HepG2 (cell line): ENCODE data around the gene UTS2R. TPM values are rescaled to one million over a fixed set of nuclear protein-coding genes. Genes with fewer than 3 reads are reported as not detected.

Source experiments
- ATF7 ChIP-seq, 2 experiments: fragments of 450-650 bp in 1 of 2; sonication (generic) in 1 of 2; formaldehyde crosslinking in 1 of 2; IDR thresholded peaks; 2 replicates each; pipeline versions ENCODE4 v1.4.0 to v1.6.1; 2016 to 2020; ENCODE audit warnings: antibody characterized with exemption in 1 of 2, mild to moderate bottlenecking in 1 of 2, missing genetic modification reagents in 1 of 2
- BORCS8-MEF2B ChIP-seq: sonication (generic); formaldehyde crosslinking; IDR thresholded peaks from 2 replicates; pipeline ENCODE4 v1.8.0; 2022; ENCODE audit warnings: mild to moderate bottlenecking, missing genetic modification reagents
- FOSL1 ChIP-seq: sonication (generic); formaldehyde crosslinking; IDR thresholded peaks from 2 replicates; pipeline ENCODE4 v1.9.0; 2021; ENCODE audit warnings: missing genetic modification reagents, borderline replicate concordance
- GABPB1 ChIP-seq: IDR thresholded peaks from 2 replicates; pipeline ENCODE4 v1.6.1; 2016; ENCODE audit warnings: mild to moderate bottlenecking, missing genetic modification reagents, moderate library complexity, missing compliant biosample characterization
- HDAC6 ChIP-seq: fragments of 200-600 bp; sonication (generic); IDR thresholded peaks from 2 replicates; pipeline ENCODE4 v1.7.0; 2017; ENCODE audit warnings: mild to moderate bottlenecking, antibody characterized with exemption, low read length, low read depth
- KDM5A ChIP-seq: fragments of 200-600 bp; sonication (generic); IDR thresholded peaks from 2 replicates; pipeline ENCODE4 v1.7.0; 2018; ENCODE audit warnings: antibody characterized with exemption, mild to moderate bottlenecking, low read length, borderline replicate concordance
- MAFF ChIP-seq: IDR thresholded peaks from 2 replicates; pipeline ENCODE4 v1.6.1; 2011; ENCODE audit warnings: low read depth, low read length, improper control_type of control experiment
- NFATC3 ChIP-seq: sonication (generic); formaldehyde crosslinking; IDR thresholded peaks from 2 replicates; pipeline ENCODE4 v1.5.1; 2020; ENCODE audit warnings: mild to moderate bottlenecking, missing genetic modification reagents
- NFIC ChIP-seq: IDR thresholded peaks from 2 replicates; pipeline ENCODE4 v1.6.1; 2012; ENCODE audit warnings: mild to moderate bottlenecking, low read length, inconsistent platforms
- ZFP90 ChIP-seq: sonication (generic); formaldehyde crosslinking; IDR thresholded peaks from 2 replicates; pipeline ENCODE4 v1.8.0; 2022; ENCODE audit warnings: missing genetic modification reagents, mild to moderate bottlenecking, inconsistent platforms, borderline replicate concordance
- ZNF3 ChIP-seq: IDR thresholded peaks from 2 replicates; pipeline ENCODE4 v1.7.0; 2017; ENCODE audit warnings: inconsistent platforms
- ZNF333 ChIP-seq: sonication (generic); formaldehyde crosslinking; IDR thresholded peaks from 2 replicates; pipeline ENCODE4 v1.4.0; 2020; ENCODE audit warnings: mild to moderate bottlenecking, missing genetic modification reagents, borderline replicate concordance
- ZNF343 ChIP-seq: sonication (generic); formaldehyde crosslinking; IDR thresholded peaks from 2 replicates; pipeline ENCODE4 v1.4.0; 2020; ENCODE audit warnings: mild to moderate bottlenecking, missing genetic modification reagents
- ZNF546 ChIP-seq: sonication (generic); formaldehyde crosslinking; conservative IDR thresholded peaks from 2 replicates; pipeline ENCODE4 v1.8.1; 2023; ENCODE audit warnings: mild to moderate bottlenecking, missing genetic modification reagents
- ZNF747 ChIP-seq: sonication (generic); formaldehyde crosslinking; IDR thresholded peaks from 2 replicates; pipeline ENCODE4 v1.8.1; 2023; ENCODE audit warnings: missing genetic modification reagents, mild to moderate bottlenecking, borderline replicate concordance
- ZNF766 ChIP-seq: sonication (generic); formaldehyde crosslinking; IDR thresholded peaks from 2 replicates; pipeline ENCODE4 v1.5.0; 2020; ENCODE audit warnings: missing genetic modification reagents, borderline replicate concordance
- ZNF772 ChIP-seq: sonication (generic); formaldehyde crosslinking; IDR thresholded peaks from 2 replicates; pipeline ENCODE4 v1.5.0; 2020; ENCODE audit warnings: mild to moderate bottlenecking, missing genetic modification reagents
- ZNF883 ChIP-seq: sonication (generic); formaldehyde crosslinking; IDR thresholded peaks from 2 replicates; pipeline ENCODE4 v1.5.1; 2020; ENCODE audit warnings: mild to moderate bottlenecking, missing genetic modification reagents; ENCODE audit errors: not compliant biosample characterization
- polyA plus RNA-seq, 8 experiments: library from polyadenylated mRNA; depleted of rRNA in 3 of 8; stranded (reverse) in 7 of 8; unstranded in 1 of 8; fragments of >200 nt; fragmentation: Illumina TruSeq in 4 of 8; extraction: Trizol in 4 of 8; gene quantifications; 2 replicates each; pipeline versions ENCODE4 v1.2.1 to v1.2.3, GENCODE V29; 2011 to 2016; ENCODE audit warnings: low read depth in 4 of 8, missing spikeins in 1 of 8, mixed read lengths in 1 of 8; ENCODE audit not compliant: insufficient read depth in 1 of 8
- total RNA-seq, 5 experiments: library from RNA; depleted of rRNA; stranded (reverse); fragments of >200 nt; fragmentation: Illumina TruSeq; extraction: Trizol; gene quantifications; 2 replicates each; pipeline ENCODE4 v1.2.3, GENCODE V29; 2016; ENCODE audit warnings: low read depth in 1 of 5
- TF ChIP-seq, protein P1 (sequence below): sonication (generic); formaldehyde crosslinking; IDR thresholded peaks from 2 replicates; pipeline ENCODE4 v1.5.0; 2020; ENCODE audit warnings: missing genetic modification reagents, mild to moderate bottlenecking, borderline replicate concordance
- TF ChIP-seq, protein P2 (sequence below): sonication (generic); formaldehyde crosslinking; IDR thresholded peaks from 2 replicates; pipeline ENCODE4 v1.4.0; 2020; ENCODE audit warnings: missing genetic modification reagents
- TF ChIP-seq, protein P3 (sequence below): sonication (generic); formaldehyde crosslinking; conservative IDR thresholded peaks from 2 replicates; pipeline ENCODE4 v1.4.0; 2020; ENCODE audit warnings: missing genetic modification reagents
- TF ChIP-seq, protein P4 (sequence below): sonication (generic); formaldehyde crosslinking; IDR thresholded peaks from 2 replicates; pipeline ENCODE4 v1.4.0; 2020; ENCODE audit warnings: mild to moderate bottlenecking, missing genetic modification reagents
- TF ChIP-seq, protein P5 (sequence below): sonication (generic); formaldehyde crosslinking; IDR thresholded peaks from 2 replicates; pipeline ENCODE4 v1.5.0; 2020; ENCODE audit warnings: missing genetic modification reagents

Gene UTS2R
- total and polyA plus RNA-seq, 2 of the 13 experiments (the other 11 are each of a cell fraction or from before 2014, with no cell fraction given), result 0.13 to 0.15 TPM

DNA sequence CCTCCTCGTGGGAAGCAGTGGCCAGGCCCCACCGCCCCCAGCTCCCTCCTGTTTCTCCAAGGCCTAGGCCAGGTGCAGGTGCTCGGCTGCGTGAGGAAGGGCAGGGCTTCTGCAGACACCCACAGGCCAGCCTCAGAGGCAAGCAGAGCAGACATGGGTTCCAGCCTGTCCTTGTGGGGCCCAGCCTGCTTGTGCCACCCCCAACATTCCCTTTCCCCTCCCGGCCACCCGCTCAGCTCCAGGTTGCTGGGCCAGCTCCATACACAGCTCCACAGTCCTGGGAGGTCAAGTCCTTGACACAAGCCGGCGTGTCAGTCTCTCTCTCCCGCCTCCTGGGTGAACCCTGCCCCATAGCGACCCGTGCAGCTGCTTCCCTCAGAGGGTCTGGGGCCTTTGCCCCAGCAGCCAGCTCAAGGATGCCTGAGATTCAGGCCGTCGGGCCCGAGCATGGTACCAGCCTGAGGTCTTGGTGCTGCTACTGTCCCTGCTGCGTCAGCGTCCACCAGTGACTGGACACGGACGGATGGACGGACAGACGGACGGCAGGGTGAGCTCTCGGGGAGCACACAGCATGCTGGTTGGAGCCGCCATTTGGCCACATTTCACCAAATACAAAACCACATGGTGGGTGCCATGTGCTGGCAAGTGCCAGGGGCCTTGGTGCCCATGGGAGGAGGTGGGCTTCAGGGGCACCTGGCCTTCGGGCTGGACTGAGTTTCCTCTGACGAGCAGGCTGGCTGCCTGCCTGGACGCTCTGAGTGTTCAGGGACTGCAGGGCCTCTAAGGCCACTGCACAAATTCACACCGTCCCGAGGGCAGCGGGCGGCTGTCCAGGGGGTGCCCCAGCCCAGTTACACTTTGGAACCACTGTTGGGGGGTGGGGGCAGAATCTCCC is 46.0 kb upstream of the UTS2R start (continued):
- TF ChIP-seq, protein P1, sequence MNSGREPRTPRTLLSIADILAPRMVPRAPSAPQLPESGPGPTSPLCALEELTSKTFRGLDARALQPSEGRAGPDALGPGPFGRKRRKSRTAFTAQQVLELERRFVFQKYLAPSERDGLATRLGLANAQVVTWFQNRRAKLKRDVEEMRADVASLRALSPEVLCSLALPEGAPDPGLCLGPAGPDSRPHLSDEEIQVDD, result no peak; the same call in none of the 2 replicates
- TF ChIP-seq MAFF, result 0 out of 2 replicates have a peak, but pooled peaks have one; percentile 4
- TF ChIP-seq KDM5A, result no peak
- TF ChIP-seq ZNF546 (CRISPR knock-in tag), result no peak
- no peak for TF ChIP-seq ATF7 (IDR thresholded peaks at IDR 0.05)
- peak; percentile 43; the same call in 1 of the 2 replicates for TF ChIP-seq ATF7 (CRISPR knock-in tag; IDR thresholded peaks at IDR 0.05)
- TF ChIP-seq GABPB1, result peak; percentile 36; the same call in 1 of the 2 replicates
- TF ChIP-seq ZFP90 (CRISPR knock-in tag), result 0 out of 2 replicates have a peak, but pooled peaks have one; percentile 59
- TF ChIP-seq ZNF333 (CRISPR knock-in tag), result peak; percentile 75; the same call in 1 of the 2 replicates
- peak; percentile 79; the same call in 1 of the 2 replicates for TF ChIP-seq ZNF343
- TF ChIP-seq NFATC3 (CRISPR knock-in tag), result peak; percentile 38; the same call in 1 of the 2 replicates
- no peak; the same call in 1 of the 2 replicates for TF ChIP-seq ZNF772 (CRISPR knock-in tag)
- TF ChIP-seq ZNF883 (CRISPR knock-in tag), result peak; percentile 82
- TF ChIP-seq, protein P2, sequence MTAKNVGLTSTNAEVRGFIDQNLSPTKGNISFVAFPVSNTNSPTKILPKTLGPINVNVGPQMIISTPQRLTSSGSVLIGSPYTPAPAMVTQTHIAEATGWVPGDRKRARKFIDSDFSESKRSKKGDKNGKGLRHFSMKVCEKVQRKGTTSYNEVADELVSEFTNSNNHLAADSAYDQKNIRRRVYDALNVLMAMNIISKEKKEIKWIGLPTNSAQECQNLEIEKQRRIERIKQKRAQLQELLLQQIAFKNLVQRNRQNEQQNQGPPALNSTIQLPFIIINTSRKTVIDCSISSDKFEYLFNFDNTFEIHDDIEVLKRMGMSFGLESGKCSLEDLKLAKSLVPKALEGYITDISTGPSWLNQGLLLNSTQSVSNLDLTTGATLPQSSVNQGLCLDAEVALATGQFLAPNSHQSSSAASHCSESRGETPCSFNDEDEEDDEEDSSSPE (CRISPR knock-in tag), result peak; percentile 88
- no peak for TF ChIP-seq HDAC6
- 0 out of 2 replicates have a peak, but pooled peaks have one; percentile 17 for TF ChIP-seq ZNF766 (CRISPR knock-in tag)
- no peak for TF ChIP-seq FOSL1 (CRISPR knock-in tag)
- TF ChIP-seq, protein P3, sequence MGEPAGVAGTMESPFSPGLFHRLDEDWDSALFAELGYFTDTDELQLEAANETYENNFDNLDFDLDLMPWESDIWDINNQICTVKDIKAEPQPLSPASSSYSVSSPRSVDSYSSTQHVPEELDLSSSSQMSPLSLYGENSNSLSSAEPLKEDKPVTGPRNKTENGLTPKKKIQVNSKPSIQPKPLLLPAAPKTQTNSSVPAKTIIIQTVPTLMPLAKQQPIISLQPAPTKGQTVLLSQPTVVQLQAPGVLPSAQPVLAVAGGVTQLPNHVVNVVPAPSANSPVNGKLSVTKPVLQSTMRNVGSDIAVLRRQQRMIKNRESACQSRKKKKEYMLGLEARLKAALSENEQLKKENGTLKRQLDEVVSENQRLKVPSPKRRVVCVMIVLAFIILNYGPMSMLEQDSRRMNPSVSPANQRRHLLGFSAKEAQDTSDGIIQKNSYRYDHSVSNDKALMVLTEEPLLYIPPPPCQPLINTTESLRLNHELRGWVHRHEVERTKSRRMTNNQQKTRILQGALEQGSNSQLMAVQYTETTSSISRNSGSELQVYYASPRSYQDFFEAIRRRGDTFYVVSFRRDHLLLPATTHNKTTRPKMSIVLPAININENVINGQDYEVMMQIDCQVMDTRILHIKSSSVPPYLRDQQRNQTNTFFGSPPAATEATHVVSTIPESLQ (CRISPR knock-in tag), result no peak
- TF ChIP-seq ZNF747 (CRISPR knock-in tag), result 0 out of 2 replicates have a peak, but pooled peaks have one; percentile 51
- TF ChIP-seq, protein P4, sequence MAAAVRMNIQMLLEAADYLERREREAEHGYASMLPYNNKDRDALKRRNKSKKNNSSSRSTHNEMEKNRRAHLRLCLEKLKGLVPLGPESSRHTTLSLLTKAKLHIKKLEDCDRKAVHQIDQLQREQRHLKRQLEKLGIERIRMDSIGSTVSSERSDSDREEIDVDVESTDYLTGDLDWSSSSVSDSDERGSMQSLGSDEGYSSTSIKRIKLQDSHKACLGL (CRISPR knock-in tag), result peak; percentile 82; the same call in 1 of the 2 replicates
- no peak for TF ChIP-seq NFIC
- no peak for TF ChIP-seq ZNF3
- TF ChIP-seq, protein P5, sequence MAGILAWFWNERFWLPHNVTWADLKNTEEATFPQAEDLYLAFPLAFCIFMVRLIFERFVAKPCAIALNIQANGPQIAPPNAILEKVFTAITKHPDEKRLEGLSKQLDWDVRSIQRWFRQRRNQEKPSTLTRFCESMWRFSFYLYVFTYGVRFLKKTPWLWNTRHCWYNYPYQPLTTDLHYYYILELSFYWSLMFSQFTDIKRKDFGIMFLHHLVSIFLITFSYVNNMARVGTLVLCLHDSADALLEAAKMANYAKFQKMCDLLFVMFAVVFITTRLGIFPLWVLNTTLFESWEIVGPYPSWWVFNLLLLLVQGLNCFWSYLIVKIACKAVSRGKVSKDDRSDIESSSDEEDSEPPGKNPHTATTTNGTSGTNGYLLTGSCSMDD, result no peak
- peak; percentile 72; the same call in 1 of the 2 replicates for TF ChIP-seq BORCS8-MEF2B
